HG02610 (cell line): Measurements from ENCODE around the gene CDK18.
"Not testable (repeated sequence)": the region's sequence is repeated elsewhere in the genome, so short reads cannot be mapped to it uniquely, and the experiment has no call there.

ENCODE experiments used
- ATAC-seq: cut with Tn5 transposase; IDR thresholded peaks from one replicate; pipeline ENCODE4 v1.9.1; 2021; ENCODE audit warnings: mild to moderate bottlenecking, moderate library complexity; ENCODE audit not compliant: unreplicated experiment

The CDK18 gene

DNA sequence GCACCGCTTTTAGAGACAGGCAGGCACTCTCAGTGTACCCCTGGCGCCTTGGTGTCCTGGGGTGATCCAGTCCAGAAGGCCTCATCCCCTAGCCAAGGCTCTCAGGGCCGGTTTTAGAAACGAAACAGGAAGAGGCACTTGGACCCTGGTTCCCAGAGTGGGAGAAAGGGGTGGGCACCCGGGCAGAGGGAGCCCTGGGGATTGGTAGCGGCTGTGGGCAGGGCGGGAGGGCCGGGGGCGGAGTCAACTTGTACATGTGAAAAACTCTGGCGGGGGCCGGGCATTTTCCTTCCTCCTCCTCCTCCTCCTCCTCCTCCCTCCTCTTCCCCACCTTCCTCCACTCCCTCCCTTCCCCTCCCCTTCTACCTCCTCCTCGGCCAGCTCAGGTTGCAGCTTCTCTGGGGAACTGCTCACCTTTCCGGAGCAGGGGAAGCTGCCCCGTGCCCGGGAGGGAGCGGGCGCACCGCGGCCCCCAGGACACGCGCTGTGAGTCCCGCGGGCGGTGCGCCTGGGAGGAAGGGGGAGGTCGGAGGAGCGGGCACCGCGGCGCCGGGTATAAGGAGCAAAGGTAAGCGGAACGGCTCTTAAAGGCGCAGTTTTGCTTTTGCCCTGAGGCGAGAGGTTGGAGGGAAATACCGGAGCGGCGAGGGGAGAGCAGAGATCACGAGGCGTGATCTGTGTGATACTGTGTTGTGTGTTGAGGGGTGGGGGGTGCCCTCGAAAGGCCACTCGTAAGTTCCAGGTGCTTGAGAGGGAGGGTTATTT is at the start of gene CDK18:
CDK18 (plus strand) TSS at position 359 of the 765 bp plus-strand sequence. CDS start 18,499 bp downstream, outside the sequence.
- ATAC-seq: no peak

DNA sequence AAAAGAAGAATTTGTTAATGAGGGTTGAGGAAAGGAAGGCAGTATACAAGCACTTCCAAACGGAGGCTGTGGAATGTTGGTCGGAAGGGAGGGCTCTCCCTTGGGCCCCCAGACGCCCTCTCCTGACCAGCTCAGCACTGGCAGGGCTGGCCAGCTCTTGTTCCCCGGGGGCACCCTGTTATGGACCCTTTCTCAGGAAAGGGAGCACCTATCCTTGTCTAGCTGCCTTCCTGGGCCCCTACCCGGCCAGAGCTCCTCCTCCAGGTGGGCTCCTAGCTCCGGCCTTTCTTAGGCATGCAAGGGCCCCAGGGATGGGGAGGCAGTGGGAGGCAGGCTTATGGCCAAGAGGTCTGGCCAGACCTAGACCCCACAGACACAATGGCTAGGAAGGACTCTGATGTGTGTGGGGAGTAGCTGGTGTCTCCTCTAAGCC is 49.5 kb upstream of the CDK18 start:
- ATAC-seq: no peak

DNA sequence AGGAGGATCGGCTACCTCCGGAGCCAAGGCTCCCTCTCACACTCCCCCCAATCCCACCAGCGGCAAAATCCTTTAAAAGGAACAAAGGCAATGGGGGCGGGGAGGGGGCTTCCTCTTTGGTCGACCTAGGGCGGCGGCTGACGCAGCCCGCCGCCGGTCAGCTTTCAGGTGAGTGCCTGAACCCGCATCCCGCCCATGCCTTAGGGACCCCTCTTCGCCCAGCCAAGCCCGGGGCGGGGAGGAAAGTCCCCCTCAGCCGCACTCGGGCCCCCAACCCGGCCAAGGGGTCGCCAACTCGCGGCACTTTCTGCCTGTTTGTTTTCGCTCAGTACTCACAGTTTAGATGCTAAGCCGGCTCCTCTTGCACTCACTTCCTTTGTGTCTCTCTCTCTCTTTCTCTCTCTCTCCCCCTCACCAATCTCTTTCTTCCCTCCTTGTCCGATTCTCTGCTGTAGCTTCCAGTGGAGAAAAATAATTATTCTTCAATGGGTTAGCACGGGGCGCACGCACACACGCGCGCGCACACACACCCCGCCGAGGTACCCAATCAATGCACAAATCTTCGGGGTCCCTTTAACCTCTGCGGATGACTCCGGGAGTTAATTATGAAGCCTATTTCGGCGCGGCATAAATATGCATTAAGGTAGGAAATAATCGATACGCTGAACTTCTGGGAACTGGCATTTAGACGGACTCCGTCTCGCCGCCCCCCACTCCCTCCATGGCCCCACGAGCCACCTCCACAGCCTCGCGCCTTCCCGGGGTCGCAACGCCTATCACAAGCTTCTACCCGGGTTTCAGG is 48.7 kb upstream of the CDK18 start, which contains the start of gene BLACAT1:
BLACAT1 (minus strand) TSS at position 465 of the 802 bp plus-strand sequence.
- no peak for ATAC-seq

DNA sequence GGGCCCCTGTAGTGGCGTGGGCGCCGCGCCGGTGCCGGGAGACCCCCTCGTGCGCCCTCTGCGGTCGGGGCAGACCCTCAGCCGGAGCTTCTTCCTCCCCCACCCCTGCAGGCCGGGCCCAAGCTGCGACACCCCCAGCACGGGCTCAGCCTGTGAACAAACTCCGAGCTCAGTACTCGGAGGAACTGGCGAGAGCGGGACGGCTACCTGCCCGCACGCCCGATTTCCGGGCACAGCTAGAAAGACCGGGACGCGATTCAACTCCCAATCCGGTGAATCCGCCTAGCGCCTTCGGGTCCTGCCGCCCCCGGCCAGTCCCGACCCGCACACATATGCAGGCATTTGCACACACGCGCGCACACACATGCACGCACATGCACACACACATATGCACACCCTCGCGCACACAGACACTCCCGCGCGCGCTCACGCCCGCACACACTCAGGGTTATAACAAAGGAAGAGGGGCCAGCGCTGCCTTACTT is 48.0 kb upstream of the CDK18 start:
- no peak for ATAC-seq

DNA sequence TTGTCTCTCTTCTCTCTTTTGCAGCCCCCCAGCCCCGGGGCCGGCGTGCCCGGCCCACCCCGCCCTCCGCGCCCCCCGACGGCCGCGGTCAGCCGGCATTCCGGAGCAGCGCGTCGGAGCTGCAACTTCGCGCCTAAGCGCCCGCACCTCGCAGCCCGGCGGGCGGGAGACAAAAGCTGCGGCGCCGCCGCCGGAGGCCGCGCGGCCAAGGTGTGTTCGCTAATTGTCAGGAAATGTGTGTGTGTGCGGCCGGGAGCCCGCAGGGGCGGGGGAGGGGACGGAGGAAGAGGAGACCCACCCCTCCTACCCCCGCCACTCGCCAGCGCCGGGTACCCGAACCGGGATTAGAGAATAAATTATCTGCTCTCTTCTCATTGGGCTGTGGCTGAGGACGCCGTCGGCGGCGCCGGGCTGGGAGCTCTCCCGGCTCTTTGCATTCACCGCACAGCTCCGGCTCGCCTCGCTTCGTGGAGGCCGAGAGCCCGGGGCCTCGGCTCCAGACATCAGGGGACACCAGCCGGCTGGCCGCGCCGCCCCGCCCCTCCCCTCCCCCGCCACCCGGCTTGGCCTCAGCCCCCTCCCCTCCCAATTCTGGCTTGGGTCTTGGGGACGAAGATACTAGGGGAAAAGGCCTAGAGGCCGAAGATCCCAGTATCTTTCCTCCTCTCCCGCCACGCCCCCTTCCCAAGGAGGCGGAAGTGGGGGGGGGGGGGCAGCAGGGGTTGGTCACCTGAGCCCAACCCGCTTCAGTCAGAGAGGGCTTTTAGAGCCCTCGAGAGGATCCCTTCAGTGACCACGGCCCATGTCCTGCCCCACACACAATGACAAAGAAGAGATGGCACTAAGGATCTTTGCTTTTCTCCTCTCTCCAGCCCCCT is 47.4 kb upstream of the CDK18 start:
- no peak for ATAC-seq

DNA sequence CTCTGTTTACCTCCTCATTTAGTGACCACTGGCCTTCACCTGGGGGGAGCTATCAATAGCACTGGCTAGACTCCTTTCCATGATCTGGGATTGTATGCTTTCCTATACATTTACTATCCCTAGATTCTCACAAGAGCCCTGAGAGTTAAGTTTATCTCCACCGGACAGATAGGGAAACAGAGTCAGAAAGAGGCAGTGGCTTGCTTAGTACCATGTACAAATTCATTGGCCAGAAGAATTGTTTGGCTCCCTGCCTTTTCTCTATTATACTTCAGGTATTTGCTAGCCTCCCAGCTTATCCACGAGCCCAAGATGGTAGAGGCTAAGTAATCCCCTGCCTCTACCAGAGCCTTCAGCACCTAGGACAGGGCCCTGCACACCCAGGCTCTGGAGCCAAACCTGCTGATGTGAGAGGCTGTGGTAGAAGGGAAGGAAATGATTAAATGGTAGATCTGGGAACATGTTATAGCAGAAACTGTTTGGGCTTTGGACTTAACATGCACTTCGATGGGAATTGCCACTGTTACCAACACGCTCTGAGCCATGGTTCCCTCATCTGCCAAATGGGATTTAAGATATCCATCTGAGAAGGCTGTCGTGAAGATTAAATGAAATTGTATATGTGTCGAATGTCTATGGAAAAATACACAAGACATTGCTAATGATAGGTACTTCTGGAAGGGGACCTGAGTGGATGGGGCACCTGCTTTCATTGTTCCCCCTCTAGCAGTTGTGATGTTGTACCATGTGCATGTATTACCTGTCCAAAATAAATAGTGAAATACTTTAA is 45.5 kb upstream of the CDK18 start:
- no peak for ATAC-seq

DNA sequence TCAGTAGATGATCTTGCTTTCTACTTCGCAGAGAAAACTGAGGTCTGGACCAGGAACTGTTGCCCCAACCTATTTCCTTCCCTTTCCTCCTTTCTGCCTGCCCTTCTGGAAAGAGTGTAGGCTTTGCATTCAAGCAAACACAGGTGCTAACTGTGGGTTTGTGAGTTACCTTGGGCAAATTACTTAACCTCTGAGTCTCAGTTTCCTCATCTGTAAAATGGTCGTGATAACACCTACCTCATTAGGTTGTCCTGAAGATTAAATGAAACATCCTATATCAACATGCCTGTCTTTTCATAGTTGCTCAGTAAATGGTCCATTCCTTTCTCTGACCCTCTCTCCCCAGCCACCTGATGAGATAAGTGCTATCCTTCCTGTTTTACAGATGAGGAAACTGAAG is 39.1 kb upstream of the CDK18 start:
- no peak for ATAC-seq

DNA sequence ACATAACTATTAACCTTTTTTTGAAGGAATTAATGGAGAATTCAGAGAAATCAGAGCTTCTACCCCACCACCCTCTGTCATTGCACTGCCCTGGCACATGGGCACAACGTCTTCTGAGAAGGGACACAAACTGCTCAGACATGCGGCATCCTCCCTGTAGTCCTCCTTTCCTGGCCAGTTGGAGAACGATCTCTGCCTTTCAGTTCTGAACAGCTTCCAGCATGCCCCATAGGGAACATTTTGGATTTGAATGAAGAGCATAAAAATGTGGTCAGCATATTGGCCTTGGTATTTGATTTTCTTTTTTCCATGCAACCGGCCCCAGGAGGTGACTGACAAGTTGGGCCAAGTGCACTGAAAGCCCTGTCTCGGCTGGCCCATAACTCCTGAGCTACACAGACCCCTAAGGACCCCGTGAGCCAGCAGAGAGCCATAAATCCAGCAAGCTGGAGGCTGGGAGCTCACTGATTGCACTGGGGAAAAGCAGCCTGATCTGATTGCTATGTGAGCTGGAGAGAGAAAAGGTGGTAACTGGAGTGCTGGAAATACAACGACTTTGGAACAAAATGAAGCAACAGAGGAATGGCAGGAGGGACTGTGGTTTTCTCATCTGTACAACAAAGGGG is 37.8 kb upstream of the CDK18 start:
- ATAC-seq: no peak

DNA sequence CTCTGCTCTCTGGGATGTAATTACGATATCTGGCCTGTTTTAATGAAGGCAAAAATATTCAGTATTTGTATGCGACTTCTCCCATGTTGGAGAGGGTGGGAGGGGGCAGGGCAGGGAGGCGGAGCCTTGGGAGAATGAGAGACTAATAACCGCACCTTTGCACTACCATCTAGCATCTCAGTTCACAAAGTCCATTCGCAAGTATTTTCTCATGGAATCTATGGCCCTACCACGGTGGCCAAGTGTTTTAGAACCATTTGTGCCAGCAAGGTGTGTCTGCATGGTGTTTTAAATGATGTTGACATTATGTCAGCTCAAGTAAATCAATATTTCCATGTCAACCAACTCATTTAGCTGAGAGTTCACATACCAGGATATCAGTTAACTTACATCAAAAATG is 34.3 kb upstream of the CDK18 start:
- no peak for ATAC-seq

DNA sequence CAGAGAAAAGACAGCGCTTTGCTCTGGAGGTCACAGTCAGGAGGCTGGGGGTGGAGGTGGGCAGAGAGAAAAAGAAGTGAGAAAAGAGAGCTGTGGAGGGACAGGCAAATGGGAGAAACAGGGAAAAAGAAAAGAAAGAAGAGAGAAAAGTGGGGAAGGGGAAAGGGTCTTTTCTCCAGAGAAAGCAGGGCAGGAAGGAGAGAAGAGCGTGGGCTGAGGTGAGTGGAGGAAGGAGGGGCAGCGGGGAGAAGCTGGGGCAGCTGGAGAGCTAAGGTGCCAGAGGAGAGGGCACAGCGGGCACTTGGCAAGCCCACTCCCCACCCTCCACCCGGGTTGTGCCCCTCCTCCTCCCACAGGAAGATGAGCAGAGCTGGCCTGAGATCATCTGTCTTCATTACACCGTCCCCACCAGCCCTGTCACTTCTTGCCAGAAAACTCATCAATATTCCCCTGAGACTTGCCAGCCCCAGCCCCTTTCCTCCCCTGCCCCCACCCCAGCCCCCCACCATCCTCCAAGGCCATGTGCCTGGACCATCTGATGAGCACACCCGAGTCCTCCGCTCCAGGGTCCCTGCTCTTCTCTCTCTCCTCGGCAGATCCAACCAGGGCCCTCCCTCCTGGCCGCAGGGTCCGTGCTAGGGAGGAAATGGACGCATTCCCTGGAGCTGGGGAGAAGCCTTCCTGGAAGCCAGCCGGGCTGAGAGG is 31.6 kb upstream of the CDK18 start:
- no peak for ATAC-seq

DNA sequence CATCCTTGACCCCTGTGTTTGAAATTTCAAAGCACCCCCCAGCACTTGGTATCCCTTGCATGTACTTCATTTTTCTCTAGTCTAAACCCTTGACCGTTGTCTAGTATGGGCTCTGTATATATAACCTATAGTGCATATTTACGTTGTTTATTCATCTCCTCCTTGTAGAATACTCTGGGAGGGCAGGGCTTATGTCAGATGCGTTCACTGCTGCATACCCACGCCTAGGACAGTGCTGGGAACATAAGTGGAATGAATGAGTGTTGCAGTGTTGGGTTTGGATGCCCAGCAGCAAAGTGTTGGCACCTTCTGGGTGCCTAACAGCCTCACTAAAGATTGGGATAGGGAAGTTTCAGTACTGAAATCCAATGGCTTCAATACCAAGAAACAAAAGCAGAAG is 31.0 kb upstream of the CDK18 start:
- ATAC-seq: no peak

DNA sequence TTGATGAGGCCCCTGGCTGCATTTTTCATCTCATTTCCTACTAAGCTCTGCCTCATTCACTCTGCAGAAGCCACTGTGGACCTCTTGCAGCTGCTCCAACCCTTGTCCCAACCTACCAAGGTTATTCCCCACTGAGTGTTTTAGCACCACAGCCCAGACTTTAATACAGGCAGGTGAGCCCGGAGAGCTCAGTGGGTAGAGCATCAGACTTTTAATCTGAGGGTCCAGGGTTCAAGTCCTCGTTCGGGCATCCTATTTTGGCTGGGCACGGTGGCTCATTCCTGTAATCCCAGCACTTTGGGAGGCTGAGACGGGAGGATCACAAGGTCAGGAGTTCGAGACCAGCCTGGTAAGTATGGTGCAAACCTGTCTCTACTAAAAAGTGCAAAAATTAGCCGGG is 30.5 kb upstream of the CDK18 start:
- ATAC-seq: no peak

DNA sequence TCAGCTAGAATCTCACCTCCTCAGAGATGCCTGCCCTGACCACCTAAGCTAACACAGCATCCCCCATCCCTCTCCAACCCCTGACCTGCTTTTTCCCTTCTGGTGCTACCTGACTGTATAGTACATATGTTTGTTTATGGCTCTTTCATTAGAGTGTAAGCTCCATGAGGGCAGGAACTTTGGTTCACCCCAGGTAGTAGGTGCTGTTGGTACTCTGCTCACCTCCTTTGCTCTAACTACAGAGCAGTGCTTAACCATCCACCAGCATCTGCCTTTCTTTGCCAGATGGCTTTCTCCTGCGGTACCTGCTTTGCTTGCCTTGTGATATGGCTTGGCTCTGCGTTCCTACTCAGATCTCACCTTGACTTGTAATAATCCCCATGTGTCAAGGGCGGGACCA is 29.9 kb upstream of the CDK18 start:
- ATAC-seq: no peak

DNA sequence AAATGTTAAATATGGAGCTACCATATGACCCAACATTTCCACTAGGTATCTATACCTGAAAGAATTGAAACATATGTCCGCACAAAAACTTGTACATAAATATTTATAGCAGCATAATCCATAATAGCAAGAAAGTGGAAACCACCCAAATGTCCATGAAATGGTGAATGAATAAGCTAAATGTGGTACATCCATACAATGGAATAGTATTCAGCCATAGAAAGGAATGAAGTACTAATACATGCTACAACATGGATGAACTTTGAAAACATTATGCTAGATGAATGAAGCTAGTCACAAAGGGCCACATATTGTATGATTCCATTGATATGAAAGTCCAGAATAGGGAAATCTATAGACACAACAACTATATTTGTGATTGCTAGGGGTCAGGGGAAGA is 28.6 kb upstream of the CDK18 start:
- no peak for ATAC-seq

DNA sequence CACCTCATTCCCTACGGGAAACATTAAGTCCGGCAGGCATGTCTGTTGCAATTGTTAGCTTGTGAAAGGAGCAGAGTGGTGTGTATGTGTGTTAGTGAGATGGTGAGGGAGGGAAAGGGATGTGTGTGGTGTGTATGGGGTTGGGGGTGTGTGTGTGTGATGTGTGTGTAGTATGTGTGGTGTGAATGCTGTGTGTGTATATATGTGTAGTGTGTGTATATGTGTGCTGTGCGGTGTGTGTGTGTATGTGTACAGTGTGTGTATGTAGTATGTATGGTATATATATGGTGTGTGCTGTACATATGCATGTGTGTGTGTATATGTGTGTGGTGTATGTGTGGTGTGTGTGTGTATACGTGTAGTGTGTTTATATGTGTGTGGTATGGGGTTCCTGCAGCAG is 27.8 kb upstream of the CDK18 start:
- no peak for ATAC-seq

DNA sequence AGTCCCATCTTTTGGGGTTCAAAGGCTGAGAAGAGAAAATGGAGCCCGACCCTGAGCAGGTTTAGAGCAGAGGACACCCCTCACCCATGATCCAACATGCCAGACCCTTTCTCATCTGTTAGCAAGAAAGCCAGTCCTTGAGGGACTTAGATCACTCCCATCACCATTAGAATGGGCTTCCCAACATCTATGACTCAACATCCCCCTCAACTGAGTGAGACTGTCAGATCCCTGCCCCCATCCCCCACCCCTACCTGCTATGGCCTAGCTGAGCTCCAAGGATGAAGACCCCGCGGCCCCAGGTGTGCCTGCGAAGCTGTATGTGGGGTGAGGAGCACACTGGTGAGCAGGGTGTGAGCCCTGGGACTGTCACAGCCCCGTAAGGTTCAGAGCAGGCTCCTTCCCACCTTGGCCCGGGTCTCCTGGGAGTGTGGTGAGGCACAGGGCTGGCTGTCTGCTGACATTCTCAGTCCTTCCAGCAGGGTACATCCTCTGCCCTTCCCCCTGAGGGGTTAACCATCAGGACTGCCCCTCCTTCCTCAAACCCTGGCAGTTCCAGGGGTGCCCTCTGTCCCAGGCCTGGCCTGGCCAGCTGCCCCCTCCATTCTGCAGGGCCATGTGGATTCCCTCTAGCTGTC is 27.2 kb upstream of the CDK18 start:
- ATAC-seq: no peak

DNA sequence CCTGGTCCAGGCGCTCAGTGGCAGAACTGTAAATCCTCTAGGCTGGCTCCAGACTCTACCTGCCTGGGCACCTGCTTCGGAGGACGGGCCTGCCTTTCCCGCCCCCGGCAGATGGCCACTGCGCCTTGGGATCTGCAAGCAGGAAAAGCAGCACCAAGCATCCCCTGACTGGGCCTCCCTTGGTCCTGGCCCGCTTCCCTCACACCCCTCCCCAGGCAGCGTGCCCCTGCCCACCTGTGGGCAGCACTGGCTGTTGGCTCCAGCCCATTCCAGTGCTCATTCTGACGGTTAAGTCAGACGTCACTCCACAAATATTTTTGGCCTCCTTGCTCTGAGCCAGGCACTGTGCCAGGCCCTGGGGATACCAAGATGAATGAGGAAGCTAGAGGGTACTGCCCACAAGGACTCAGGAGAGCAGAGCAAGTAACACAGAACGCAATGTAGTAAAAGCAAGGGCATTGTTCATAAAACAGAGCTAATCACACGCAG is 26.7 kb upstream of the CDK18 start:
- no peak for ATAC-seq

DNA sequence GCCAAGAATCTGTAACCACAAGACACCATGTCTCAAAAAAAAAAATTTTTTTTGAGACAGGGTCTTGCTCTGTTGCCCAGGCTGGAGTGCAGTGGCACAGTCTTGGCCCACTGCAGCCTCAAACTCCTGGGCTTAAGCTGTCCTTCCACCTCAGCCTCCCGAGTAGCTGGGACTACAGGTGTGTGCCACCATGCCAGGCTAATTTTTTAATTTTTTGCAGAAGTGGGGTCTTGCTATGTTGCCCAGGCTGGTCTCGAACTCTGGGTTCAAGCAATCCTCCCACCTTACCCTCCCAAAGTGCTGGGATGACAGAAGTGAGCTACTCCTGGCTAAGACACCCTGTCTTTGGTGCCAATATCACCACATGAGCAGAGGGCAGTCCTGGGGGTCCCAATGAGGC is 25.5 kb upstream of the CDK18 start:
- not testable (repeated sequence) for ATAC-seq
